Stimulated activated memory B cell treated with anti-CD40 and anti-IgM and Interleukin-4, amounts not matched to agents 10 μg/mL and 1 μg/mL and 100 μg/mL, for 72 hours (primary cell): Measurements from ENCODE around the gene KDM4B.

Experiments used
- ATAC-seq: fragments of 150-1000 bp; cut with Tn5 transposase; 2 replicates; pipeline ENCODE4 v1.10.0; 2021
- H3K27ac Mint-ChIP-seq: one replicate; pipeline ENCODE4 v1.8.0; 2022; ENCODE audit warnings: mild to moderate bottlenecking, mixed read lengths
- H3K27me3 Mint-ChIP-seq: one replicate; pipeline ENCODE4 v1.8.0; 2022; ENCODE audit warnings: mixed read lengths
- H3K36me3 Mint-ChIP-seq: one replicate; pipeline ENCODE4 v1.8.0; 2022; ENCODE audit warnings: mixed read lengths
- H3K4me1 Mint-ChIP-seq: one replicate; pipeline ENCODE4 v1.8.0; 2022; ENCODE audit warnings: mixed read lengths
- H3K4me3 Mint-ChIP-seq: one replicate; pipeline ENCODE4 v1.8.0; 2022; ENCODE audit warnings: mild to moderate bottlenecking, moderate library complexity, mixed read lengths
- H3K9me3 Mint-ChIP-seq: one replicate; pipeline ENCODE4 v1.8.0; 2022; ENCODE audit warnings: mixed read lengths

The KDM4B gene

GRCh38 chr19:5106191-5106726, 137.3 kb downstream of the KDM4B start:
- ATAC-seq = no peak
- H3K4me1 Mint-ChIP-seq = no peaks in the 10 kb centered on the region
- H3K27ac Mint-ChIP-seq = no peak overlapping the region
- no peak overlapping the region for H3K4me3 Mint-ChIP-seq
- no peaks in the 10 kb centered on the region for H3K9me3 Mint-ChIP-seq
- peaks cover 15% of the 10 kb centered on the region for H3K36me3 Mint-ChIP-seq
- H3K27me3 Mint-ChIP-seq = no peaks in the 10 kb centered on the region

GRCh38 chr19:5106971-5107370, 138.1 kb downstream of the KDM4B start:
- no peak for ATAC-seq
- Mint-ChIP-seq H3K4me1 (no peaks in the 10 kb centered on the region), H3K36me3 (peaks cover 20% of the 10 kb centered on the region), H3K27me3 (no peaks in the 10 kb centered on the region), H3K4me3 (no peak overlapping the region), H3K9me3 (no peaks in the 10 kb centered on the region), H3K27ac (no peak overlapping the region)

GRCh38 chr19:5107432-5108122, 138.7 kb downstream of the KDM4B start:
- Mint-ChIP-seq H3K27me3 (no peaks in the 10 kb centered on the region), H3K27ac (no peak overlapping the region), H3K9me3 (no peaks in the 10 kb centered on the region), H3K4me1 (no peaks in the 10 kb centered on the region), H3K4me3 (no peak overlapping the region), H3K36me3 (peaks cover 25% of the 10 kb centered on the region)
- ATAC-seq = no peak

GRCh38 chr19:5108123-5108596, 139.2 kb downstream of the KDM4B start:
- ATAC-seq = no peak
- no peak overlapping the region for H3K27ac Mint-ChIP-seq
- no peaks in the 10 kb centered on the region for H3K4me1 Mint-ChIP-seq
- H3K27me3 Mint-ChIP-seq = no peaks in the 10 kb centered on the region
- H3K4me3 Mint-ChIP-seq = no peak overlapping the region
- H3K36me3 Mint-ChIP-seq = peaks cover 28% of the 10 kb centered on the region
- no peaks in the 10 kb centered on the region for H3K9me3 Mint-ChIP-seq

GRCh38 chr19:5108866-5109265, 140.0 kb downstream of the KDM4B start:
- H3K4me1 Mint-ChIP-seq = no peaks in the 10 kb centered on the region
- peaks cover 28% of the 10 kb centered on the region for H3K36me3 Mint-ChIP-seq
- no peaks in the 10 kb centered on the region for H3K9me3 Mint-ChIP-seq
- H3K27me3 Mint-ChIP-seq = no peaks in the 10 kb centered on the region
- no peak for ATAC-seq
- no peak overlapping the region for H3K27ac Mint-ChIP-seq
- H3K4me3 Mint-ChIP-seq = no peak overlapping the region

GRCh38 chr19:5109560-5109959, 140.6 kb downstream of the KDM4B start:
- no peak overlapping the region for H3K27ac Mint-ChIP-seq
- peaks cover 31% of the 10 kb centered on the region for H3K36me3 Mint-ChIP-seq
- no peak for ATAC-seq
- no peak overlapping the region for H3K4me3 Mint-ChIP-seq
- H3K9me3 Mint-ChIP-seq = no peaks in the 10 kb centered on the region
- no peaks in the 10 kb centered on the region for H3K4me1 Mint-ChIP-seq
- H3K27me3 Mint-ChIP-seq = no peaks in the 10 kb centered on the region

GRCh38 chr19:5110546-5110945, 141.6 kb downstream of the KDM4B start:
- peaks cover 41% of the 10 kb centered on the region for H3K36me3 Mint-ChIP-seq
- no peak overlapping the region for H3K4me3 Mint-ChIP-seq
- H3K27ac Mint-ChIP-seq = no peak overlapping the region
- no peak for ATAC-seq
- H3K27me3 Mint-ChIP-seq = no peaks in the 10 kb centered on the region
- no peaks in the 10 kb centered on the region for H3K4me1 Mint-ChIP-seq
- peaks cover 3% of the 10 kb centered on the region for H3K9me3 Mint-ChIP-seq

- no peak overlapping the region for H3K27ac Mint-ChIP-seq
- no peak overlapping the region for H3K4me3 Mint-ChIP-seq
- peaks cover 42% of the 10 kb centered on the region for H3K36me3 Mint-ChIP-seq
- no peaks in the 10 kb centered on the region for H3K4me1 Mint-ChIP-seq
- ATAC-seq = no peak
- peaks cover 5% of the 10 kb centered on the region for H3K9me3 Mint-ChIP-seq
- H3K27me3 Mint-ChIP-seq = no peaks in the 10 kb centered on the region
These were observed 142.1 kb downstream of the KDM4B start for GRCh38 chr19:5111051-5111450.

GRCh38 chr19:5112175-5112574, 143.3 kb downstream of the KDM4B start:
- Mint-ChIP-seq H3K27ac (no peak overlapping the region), H3K9me3 (peaks cover 10% of the 10 kb centered on the region)

GRCh38 chr19:5112681-5113575, 144.0 kb downstream of the KDM4B start:
- peaks cover 8% of the 10 kb centered on the region for H3K4me1 Mint-ChIP-seq
- no peak overlapping the region for H3K27ac Mint-ChIP-seq
- no peaks in the 10 kb centered on the region for H3K27me3 Mint-ChIP-seq
- H3K36me3 Mint-ChIP-seq = peaks cover 44% of the 10 kb centered on the region
- H3K9me3 Mint-ChIP-seq = peaks cover 10% of the 10 kb centered on the region
- ATAC-seq = no peak
- no peak overlapping the region for H3K4me3 Mint-ChIP-seq

More at GRCh38 chr19:5112175-5112574, 143.3 kb downstream of the KDM4B start:
- peaks cover 44% of the 10 kb centered on the region for H3K36me3 Mint-ChIP-seq
- H3K27me3 Mint-ChIP-seq = no peaks in the 10 kb centered on the region
- H3K4me3 Mint-ChIP-seq = no peak overlapping the region
- peaks cover 8% of the 10 kb centered on the region for H3K4me1 Mint-ChIP-seq
- no peak for ATAC-seq

GRCh38 chr19:5113633-5114586, 145.0 kb downstream of the KDM4B start:
- H3K4me1 Mint-ChIP-seq = peaks cover 17% of the 10 kb centered on the region
- peaks cover 10% of the 10 kb centered on the region for H3K9me3 Mint-ChIP-seq
- H3K27ac Mint-ChIP-seq = no peak overlapping the region
- no peaks in the 10 kb centered on the region for H3K27me3 Mint-ChIP-seq
- no peak overlapping the region for H3K4me3 Mint-ChIP-seq
- ATAC-seq = no peak
- peaks cover 47% of the 10 kb centered on the region for H3K36me3 Mint-ChIP-seq

- H3K9me3 Mint-ChIP-seq = peaks cover 10% of the 10 kb centered on the region
- no peak for ATAC-seq
- H3K27ac Mint-ChIP-seq = no peak overlapping the region
- no peak overlapping the region for H3K4me3 Mint-ChIP-seq
- H3K36me3 Mint-ChIP-seq = peaks cover 53% of the 10 kb centered on the region
- peaks cover 17% of the 10 kb centered on the region for H3K4me1 Mint-ChIP-seq
- H3K27me3 Mint-ChIP-seq = no peaks in the 10 kb centered on the region
These were observed 145.8 kb downstream of the KDM4B start for GRCh38 chr19:5114727-5115126.

- ATAC-seq = no peak
- H3K36me3 Mint-ChIP-seq = peaks cover 53% of the 10 kb centered on the region
- H3K9me3 Mint-ChIP-seq = peaks cover 10% of the 10 kb centered on the region
- no peaks in the 10 kb centered on the region for H3K27me3 Mint-ChIP-seq
- no peak overlapping the region for H3K4me3 Mint-ChIP-seq
- no peak overlapping the region for H3K27ac Mint-ChIP-seq
- H3K4me1 Mint-ChIP-seq = peaks cover 17% of the 10 kb centered on the region
These were observed 146.4 kb downstream of the KDM4B start for GRCh38 chr19:5115351-5115750.

GRCh38 chr19:5115771-5116202, 146.9 kb downstream of the KDM4B start:
- H3K27ac Mint-ChIP-seq = no peak overlapping the region
- ATAC-seq = no peak
- H3K4me3 Mint-ChIP-seq = no peak overlapping the region
- peaks cover 10% of the 10 kb centered on the region for H3K9me3 Mint-ChIP-seq
- H3K36me3 Mint-ChIP-seq = peaks cover 53% of the 10 kb centered on the region
- H3K27me3 Mint-ChIP-seq = no peaks in the 10 kb centered on the region
- peaks cover 18% of the 10 kb centered on the region for H3K4me1 Mint-ChIP-seq
